Dedifferentiated amniotic fluid mesenchymal stem cell (primary cell): ENCODE data around the gene OR4A16.

Source experiments
- DNase-seq: peaks from one replicate; pipeline ENCODE4 v3.0.0-alpha.2; 2016; ENCODE audit errors: extremely low spot score

Gene OR4A16

GRCh38 chr11:55342901-55343300 lies at the start of gene OR4A16:
OR4A16 (plus strand) TSS chr11:55343201; CDS start chr11:55343201, 0 bp downstream.
- DNase-seq, result no peak

- DNase-seq, result no peak
Measured at GRCh38 chr11:55324500-55324899, 18.5 kb upstream of the OR4A16 start.

GRCh38 chr11:55345306-55345705 lies 2.3 kb downstream of the OR4A16 start:
- DNase-seq, result no peak

GRCh38 chr11:55349032-55349431 lies 6.0 kb downstream of the OR4A16 start:
- no peak for DNase-seq

- DNase-seq, result no peak
Measured at GRCh38 chr11:55357560-55358184, 14.7 kb downstream of the OR4A16 start.

- DNase-seq, result no peak
Measured at GRCh38 chr11:55367674-55368073, 24.7 kb downstream of the OR4A16 start, which contains the start of gene OR4A15. OR4A15 (plus strand) TSS chr11:55367974; CDS start chr11:55367974, 0 bp downstream.
